NCI-H1436 (cell line): Measurements from ENCODE around the gene TUBA4A.
"Not testable (repeated sequence)": the region's sequence is repeated elsewhere in the genome, so short reads cannot be mapped to it uniquely, and the experiment has no call there.

Experiments used
- DNase-seq: peaks from one replicate; lab custom pipeline; 2025; lab: John Stamatoyannopoulos, UW

Gene TUBA4A

GRCh38 chr2:219210886-219211362 is 42.8 kb downstream of the TUBA4A start:
- no peak for DNase-seq

- no peak for DNase-seq
These were observed 43.4 kb downstream of the TUBA4A start for GRCh38 chr2:219210196-219210885.

- no peak for DNase-seq
These were observed 44.2 kb downstream of the TUBA4A start for GRCh38 chr2:219209236-219210195.

- no peak for DNase-seq
These were observed 45.6 kb downstream of the TUBA4A start for GRCh38 chr2:219207884-219208740.

GRCh38 chr2:219207134-219207883 is 46.4 kb downstream of the TUBA4A start:
- DNase-seq = no peak

- DNase-seq = peak; percentile 91
These were observed 47.2 kb downstream of the TUBA4A start, which contains the start of gene ZFAND2B for GRCh38 chr2:219206328-219207133. ZFAND2B (plus strand) TSS chr2:219206782; CDS start chr2:219206988, 206 bp downstream.

GRCh38 chr2:219205981-219206327 is 47.8 kb downstream of the TUBA4A start:
- DNase-seq = no peak

GRCh38 chr2:219205165-219205538 is 48.6 kb downstream of the TUBA4A start:
- DNase-seq = no peak

GRCh38 chr2:219204425-219205164 is 49.1 kb downstream of the TUBA4A start:
- no peak for DNase-seq

- not testable (repeated sequence) for DNase-seq
These were observed 52.4 kb downstream of the TUBA4A start for GRCh38 chr2:219201331-219201730.

GRCh38 chr2:219200502-219201326 is 53.0 kb downstream of the TUBA4A start:
- not testable (repeated sequence) for DNase-seq
